ENCODE measurements around the gene PEX7.
"Not testable (repeated sequence)": the region's sequence is repeated elsewhere in the genome, so short reads cannot be mapped to it uniquely, and the experiment has no call there.

PEX7 gene

DNA sequence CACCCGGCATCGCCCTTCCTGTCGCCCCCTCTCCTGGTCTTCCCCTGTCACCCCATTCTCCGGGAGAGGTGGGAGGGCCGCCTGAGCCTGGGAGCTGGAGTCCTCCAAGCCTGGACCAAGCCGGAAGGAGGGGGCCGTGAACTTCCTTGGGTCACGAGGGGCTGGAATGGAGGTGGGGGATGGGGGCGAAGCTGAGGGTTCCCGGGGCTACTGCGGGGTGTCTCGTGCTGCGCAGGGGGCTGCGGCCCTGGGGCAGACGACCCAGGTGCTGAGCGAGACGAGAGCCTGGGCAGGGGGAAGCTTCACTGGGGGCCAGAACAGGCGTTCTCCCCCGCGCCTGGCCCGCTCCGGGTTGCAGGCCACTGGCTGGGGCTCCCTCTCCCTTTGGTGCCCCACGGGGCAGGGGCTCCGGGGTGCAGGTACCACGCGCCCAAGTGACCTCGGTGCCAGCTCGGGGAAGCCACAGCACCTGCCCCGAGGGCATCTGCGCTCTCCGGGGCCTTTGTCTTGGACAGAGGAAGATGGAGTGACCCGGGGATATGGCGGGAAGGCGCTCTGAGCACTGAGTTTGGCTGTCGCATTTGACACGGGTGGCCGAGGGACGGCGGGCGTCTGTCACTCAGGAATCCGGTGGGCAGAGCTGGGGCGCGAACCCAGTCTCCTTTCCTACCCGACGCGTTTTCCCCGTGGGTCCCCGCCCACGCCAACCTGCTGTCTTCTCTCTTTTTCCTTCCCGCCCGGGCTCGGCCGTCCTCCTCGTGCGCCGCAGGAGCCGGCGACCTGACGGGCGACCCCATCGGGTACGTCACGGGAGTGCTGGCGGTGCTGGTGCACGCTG is 100.9 kb downstream of the PEX7 start:
- Mint-ChIP-seq H3K27ac (no peak overlapping the region), H3K9me3 (ENCODE audit: low read depth) (no peaks in the 10 kb centered on the region), H3K4me1 (ENCODE audit: low read depth) (peaks cover 22% of the 10 kb centered on the region), H3K4me3 (peak overlapping the region; percentile 72), H3K27me3 (peaks cover 24% of the 10 kb centered on the region), H3K36me3 (no peaks in the 10 kb centered on the region)

DNA sequence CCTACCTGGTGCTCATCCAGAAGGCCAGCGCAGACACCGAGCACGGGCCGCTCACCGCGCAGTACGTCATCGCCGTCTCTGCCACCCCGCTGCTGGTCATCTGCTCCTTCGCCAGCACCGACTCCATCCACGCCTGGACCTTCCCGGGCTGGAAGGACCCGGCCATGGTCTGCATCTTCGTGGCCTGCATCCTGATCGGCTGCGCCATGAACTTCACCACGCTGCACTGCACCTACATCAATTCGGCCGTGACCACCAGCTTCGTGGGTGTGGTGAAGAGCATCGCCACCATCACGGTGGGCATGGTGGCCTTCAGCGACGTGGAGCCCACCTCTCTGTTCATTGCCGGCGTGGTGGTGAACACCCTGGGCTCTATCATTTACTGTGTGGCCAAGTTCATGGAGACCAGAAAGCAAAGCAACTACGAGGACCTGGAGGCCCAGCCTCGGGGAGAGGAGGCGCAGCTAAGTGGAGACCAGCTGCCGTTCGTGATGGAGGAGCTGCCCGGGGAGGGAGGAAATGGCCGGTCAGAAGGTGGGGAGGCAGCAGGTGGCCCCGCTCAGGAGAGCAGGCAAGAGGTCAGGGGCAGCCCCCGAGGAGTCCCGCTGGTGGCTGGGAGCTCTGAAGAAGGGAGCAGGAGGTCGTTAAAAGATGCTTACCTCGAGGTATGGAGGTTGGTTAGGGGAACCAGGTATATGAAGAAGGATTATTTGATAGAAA is 101.7 kb downstream of the PEX7 start:
- peak overlapping the region; percentile 72 for H3K4me3 Mint-ChIP-seq
- H3K27me3 Mint-ChIP-seq, result peaks cover 24% of the 10 kb centered on the region
- no peaks in the 10 kb centered on the region for H3K36me3 Mint-ChIP-seq
- no peak overlapping the region for H3K27ac Mint-ChIP-seq
- peaks cover 22% of the 10 kb centered on the region for H3K4me1 Mint-ChIP-seq (ENCODE audit: low read depth)
- H3K9me3 Mint-ChIP-seq (ENCODE audit: low read depth), result no peaks in the 10 kb centered on the region

DNA sequence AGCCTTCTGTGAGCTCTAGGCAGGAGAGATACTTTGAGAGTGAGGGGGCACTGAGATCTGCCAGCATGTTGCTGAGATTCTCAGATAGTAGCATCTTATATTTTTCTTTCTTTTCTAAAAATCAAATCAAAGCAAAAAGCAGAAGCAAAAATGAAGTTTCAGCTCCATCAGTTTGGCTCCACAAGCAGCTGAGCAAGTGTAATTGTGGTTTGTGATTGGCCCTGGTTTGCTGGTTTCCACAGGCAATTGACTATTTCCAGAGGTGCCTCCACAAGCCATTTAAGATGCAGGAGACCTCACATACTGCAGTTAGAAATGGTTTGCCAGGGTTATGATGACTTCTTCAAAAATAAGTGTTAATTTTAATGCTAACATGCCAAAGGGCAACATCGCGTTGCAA is 104.0 kb downstream of the PEX7 start:
- Mint-ChIP-seq H3K27me3 (peaks cover 24% of the 10 kb centered on the region), H3K9me3 (ENCODE audit: low read depth) (no peaks in the 10 kb centered on the region), H3K4me3 (no peak overlapping the region), H3K4me1 (ENCODE audit: low read depth) (peaks cover 9% of the 10 kb centered on the region), H3K36me3 (no peaks in the 10 kb centered on the region), H3K27ac (no peak overlapping the region)

DNA sequence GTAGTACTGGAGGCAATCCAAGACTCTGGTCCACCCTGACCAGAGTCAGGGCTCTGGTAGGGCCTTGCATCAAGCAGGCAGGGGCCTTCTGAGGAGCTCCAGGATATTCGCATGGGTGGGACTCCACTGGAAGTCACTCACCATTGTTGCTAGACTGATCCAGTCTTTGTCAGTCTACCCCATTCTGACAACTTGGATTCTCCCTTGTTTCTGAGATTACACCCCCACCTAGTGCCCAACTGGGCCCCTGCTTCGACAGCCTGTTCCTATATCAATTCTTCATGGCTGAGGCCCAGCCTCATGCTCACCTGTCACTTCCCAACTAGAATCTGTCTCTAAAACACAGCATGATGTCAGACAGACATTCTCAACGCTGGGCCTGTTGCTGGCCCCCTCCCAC is 104.9 kb downstream of the PEX7 start:
- peaks cover 9% of the 10 kb centered on the region for H3K4me1 Mint-ChIP-seq (ENCODE audit: low read depth)
- peaks cover 25% of the 10 kb centered on the region for H3K27me3 Mint-ChIP-seq
- H3K9me3 Mint-ChIP-seq (ENCODE audit: low read depth), result no peaks in the 10 kb centered on the region
- no peaks in the 10 kb centered on the region for H3K36me3 Mint-ChIP-seq
- no peak overlapping the region for H3K27ac Mint-ChIP-seq
- H3K4me3 Mint-ChIP-seq, result no peak overlapping the region

DNA sequence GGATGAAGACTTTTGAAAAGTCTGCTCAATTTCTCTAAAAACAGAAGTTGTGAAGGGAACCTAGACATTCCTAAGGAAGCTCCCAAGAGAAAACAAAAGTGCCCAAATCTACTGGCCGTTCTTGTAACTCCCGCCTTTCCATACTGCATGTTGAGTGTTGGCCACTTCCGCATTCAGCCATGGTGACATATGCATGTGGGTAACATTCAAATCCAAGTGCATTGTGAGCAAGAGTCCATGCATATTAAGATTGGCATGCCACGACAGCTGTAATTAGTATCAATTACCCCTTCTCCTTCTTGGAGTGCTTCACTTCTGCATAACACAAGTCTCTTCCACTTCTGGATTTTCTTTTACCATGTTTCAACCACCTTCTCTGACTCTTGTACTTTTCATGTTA is 108.1 kb downstream of the PEX7 start:
- peaks cover 28% of the 10 kb centered on the region for H3K27me3 Mint-ChIP-seq
- no peak overlapping the region for H3K27ac Mint-ChIP-seq
- H3K4me1 Mint-ChIP-seq (ENCODE audit: low read depth), result no peaks in the 10 kb centered on the region

DNA sequence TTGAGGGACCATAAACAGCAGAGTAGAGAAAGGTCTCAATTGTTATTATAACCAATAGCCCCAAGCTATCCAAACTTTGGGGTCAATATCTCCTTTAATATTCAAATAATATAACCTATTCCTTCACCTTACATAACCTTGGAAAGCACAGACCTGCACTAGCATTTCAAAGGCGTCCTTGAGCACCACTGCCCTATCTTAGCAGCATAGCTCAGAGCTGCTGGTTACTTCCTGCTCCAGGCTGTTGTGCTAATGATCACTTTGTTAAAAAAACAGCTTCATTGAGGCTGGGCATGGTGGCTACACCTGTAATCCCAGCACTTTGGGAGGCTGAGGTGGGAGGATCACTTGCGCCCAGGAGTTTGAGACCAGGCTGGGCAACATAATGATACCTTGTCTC is 110.2 kb downstream of the PEX7 start:
- Mint-ChIP-seq H3K9me3 (ENCODE audit: low read depth) (no peaks in the 10 kb centered on the region), H3K4me3 (no peak overlapping the region), H3K4me1 (ENCODE audit: low read depth) (no peaks in the 10 kb centered on the region), H3K36me3 (no peaks in the 10 kb centered on the region), H3K27me3 (peaks cover 25% of the 10 kb centered on the region), H3K27ac (no peak overlapping the region)

More for the DNA sequence above, 108.1 kb downstream of the PEX7 start:
- Mint-ChIP-seq H3K36me3 (no peaks in the 10 kb centered on the region), H3K4me3 (no peak overlapping the region), H3K9me3 (ENCODE audit: low read depth) (no peaks in the 10 kb centered on the region)

DNA sequence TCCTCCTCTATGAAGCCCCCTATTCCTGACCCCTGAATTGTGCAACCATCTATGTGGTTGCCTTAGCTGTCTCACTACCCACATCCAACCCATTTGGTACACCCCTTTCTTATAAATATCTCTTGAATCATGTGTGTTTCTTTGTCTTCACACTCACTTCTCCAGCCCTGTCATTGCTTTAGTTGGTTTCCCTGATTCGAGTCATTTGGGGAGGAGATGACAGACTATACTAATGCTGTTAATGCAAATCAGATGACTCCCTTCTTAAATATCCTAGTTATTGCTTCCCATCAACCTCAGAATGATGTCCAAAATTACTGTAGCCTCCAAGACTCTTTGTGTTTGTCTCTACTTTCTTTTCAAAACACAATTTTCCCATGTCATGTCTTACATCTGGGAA is 122.7 kb downstream of the PEX7 start:
- H3K4me3 Mint-ChIP-seq, result no peak overlapping the region
- H3K36me3 Mint-ChIP-seq, result peaks cover 6% of the 10 kb centered on the region
- H3K9me3 Mint-ChIP-seq (ENCODE audit: low read depth), result peaks cover 7% of the 10 kb centered on the region
- no peaks in the 10 kb centered on the region for H3K4me1 Mint-ChIP-seq (ENCODE audit: low read depth)
- peaks cover 1% of the 10 kb centered on the region for H3K27me3 Mint-ChIP-seq
- no peak overlapping the region for H3K27ac Mint-ChIP-seq

DNA sequence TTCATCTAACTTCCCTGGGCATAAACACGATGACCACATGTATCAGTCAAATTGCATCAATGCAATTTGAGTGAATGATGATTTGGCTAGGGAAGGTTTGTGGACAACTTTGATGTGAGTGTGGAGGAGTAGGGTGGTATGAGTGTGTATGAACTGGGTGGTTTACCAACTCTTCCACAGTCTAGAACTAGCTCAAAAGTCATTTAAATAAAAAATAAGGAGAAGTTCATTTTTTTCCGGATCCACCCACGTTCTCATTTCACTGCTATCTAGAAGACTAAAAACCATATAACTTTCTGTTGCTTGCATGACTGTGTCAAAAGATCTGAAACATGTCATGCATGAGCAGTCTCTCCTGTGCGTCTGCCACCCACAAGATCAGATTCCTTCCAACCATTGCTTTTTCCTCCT is 123.3 kb downstream of the PEX7 start:
- Mint-ChIP-seq H3K4me1 (ENCODE audit: low read depth) (no peaks in the 10 kb centered on the region), H3K4me3 (no peak overlapping the region)

DNA sequence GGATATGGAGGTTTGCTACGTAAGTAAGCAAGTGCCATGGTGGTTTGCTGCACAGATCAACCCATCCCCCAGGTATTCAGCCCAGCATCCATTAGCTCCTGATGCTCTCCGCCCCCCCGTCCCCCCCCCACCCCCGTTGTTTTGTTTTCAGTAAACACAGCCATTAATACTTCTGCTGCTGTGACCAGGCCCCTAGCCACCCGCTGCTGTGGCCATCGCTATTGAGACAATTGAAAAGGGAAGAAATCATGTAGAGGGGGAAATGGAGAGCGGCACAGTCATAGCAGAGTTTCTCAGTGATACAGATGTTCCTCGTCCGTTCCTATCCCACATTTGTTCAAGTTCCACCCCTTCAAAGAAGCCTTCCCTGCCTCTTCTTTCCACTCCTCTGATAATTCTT is 124.6 kb downstream of the PEX7 start:
- H3K4me1 Mint-ChIP-seq (ENCODE audit: low read depth), result no peaks in the 10 kb centered on the region
- H3K4me3 Mint-ChIP-seq, result no peak overlapping the region
- peaks cover 3% of the 10 kb centered on the region for H3K9me3 Mint-ChIP-seq (ENCODE audit: low read depth)
- peaks cover 1% of the 10 kb centered on the region for H3K27me3 Mint-ChIP-seq
- H3K36me3 Mint-ChIP-seq, result peaks cover 6% of the 10 kb centered on the region
- no peak overlapping the region for H3K27ac Mint-ChIP-seq

More for the DNA sequence above, 123.3 kb downstream of the PEX7 start:
- Mint-ChIP-seq H3K27ac (no peak overlapping the region), H3K36me3 (peaks cover 6% of the 10 kb centered on the region), H3K9me3 (ENCODE audit: low read depth) (peaks cover 7% of the 10 kb centered on the region), H3K27me3 (peaks cover 1% of the 10 kb centered on the region)

DNA sequence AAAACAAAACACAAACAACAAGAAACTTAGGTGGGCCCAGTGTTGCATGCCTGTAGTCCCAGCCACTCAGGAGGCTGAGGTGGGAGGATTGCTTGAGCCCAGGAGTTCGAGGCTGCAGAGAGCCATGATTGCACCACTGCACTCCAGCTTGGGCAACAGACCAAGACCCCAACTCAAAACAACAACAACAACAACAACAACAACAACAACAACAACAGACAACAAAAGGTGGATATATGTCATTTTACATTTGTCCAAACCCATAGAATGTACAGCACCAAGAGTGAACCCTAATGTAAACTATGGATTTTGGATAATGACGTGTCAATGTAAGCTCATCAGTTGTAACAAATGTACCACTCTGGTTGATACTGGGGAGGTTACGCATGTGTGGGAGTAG is 127.6 kb downstream of the PEX7 start:
- H3K9me3 Mint-ChIP-seq (ENCODE audit: low read depth); H3K4me3 Mint-ChIP-seq; H3K36me3 Mint-ChIP-seq; H3K4me1 Mint-ChIP-seq (ENCODE audit: low read depth); H3K27ac Mint-ChIP-seq; H3K27me3 Mint-ChIP-seq: not testable (repeated sequence)

DNA sequence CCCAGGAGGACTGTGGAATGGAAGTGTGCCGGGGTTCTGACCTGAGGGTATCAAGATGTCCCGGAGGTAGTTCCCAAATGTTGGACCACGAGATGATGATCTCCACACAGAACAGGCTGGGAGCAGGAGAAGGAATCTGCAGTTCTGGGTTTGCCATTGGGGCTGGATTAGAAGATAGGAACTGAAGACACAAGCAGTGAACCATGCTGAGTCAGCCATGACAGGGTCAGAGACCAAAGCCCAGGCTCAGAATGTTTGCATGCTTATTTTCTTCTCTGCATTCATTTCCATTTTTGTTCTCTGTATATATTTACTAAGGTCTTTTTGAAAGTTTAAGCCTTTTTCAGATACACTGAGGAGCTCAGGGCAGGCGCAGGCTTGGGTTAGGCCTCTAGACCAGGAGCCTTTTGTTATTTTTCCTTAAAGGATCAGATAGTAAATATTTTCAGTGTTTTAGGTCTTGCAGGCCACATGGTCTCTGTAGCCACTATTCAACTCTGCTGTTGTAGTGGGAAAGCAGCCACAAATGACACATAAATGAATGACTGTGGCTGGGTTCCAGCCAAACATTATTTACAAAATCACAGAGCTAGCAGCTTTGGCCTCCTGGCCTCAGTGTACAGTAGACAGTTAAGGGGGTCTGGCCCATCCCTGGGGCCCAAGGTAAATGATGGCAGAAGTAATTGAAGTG is 128.2 kb downstream of the PEX7 start:
- Mint-ChIP-seq H3K27ac (no peak overlapping the region), H3K27me3 (no peaks in the 10 kb centered on the region), H3K4me1 (ENCODE audit: low read depth) (no peaks in the 10 kb centered on the region), H3K9me3 (ENCODE audit: low read depth) (peaks cover 3% of the 10 kb centered on the region), H3K36me3 (peaks cover 6% of the 10 kb centered on the region), H3K4me3 (no peak overlapping the region)

DNA sequence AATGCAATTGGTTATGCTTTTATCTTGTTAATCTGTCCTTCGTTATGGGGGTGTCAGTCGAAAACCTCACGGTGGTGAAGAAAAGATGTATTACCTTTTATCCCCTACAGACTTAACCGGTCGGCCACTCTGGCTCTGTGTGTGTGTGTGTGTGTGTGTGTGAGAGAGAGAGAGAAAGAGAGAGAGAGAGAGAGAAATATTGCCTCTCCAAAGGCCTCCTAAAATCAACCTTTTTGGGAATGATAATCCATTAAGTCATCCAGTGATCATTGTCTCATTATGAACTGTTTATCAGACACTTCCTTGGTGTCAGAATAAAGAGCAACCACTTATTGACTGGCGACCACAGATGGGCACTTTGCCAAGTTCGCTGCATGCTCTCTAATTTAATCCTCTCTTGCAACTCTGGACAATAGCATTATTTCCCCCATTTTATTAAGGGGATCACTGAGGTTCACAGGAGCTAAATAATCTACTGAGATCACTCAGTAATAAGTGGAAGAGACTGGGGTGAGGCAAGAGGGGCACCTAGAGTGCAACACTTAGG is 130.4 kb downstream of the PEX7 start:
- Mint-ChIP-seq H3K27me3 (no peaks in the 10 kb centered on the region), H3K27ac (no peak overlapping the region), H3K4me1 (ENCODE audit: low read depth) (peaks cover 7% of the 10 kb centered on the region), H3K9me3 (ENCODE audit: low read depth) (peaks cover 3% of the 10 kb centered on the region), H3K36me3 (peaks cover 5% of the 10 kb centered on the region), H3K4me3 (no peak overlapping the region)

DNA sequence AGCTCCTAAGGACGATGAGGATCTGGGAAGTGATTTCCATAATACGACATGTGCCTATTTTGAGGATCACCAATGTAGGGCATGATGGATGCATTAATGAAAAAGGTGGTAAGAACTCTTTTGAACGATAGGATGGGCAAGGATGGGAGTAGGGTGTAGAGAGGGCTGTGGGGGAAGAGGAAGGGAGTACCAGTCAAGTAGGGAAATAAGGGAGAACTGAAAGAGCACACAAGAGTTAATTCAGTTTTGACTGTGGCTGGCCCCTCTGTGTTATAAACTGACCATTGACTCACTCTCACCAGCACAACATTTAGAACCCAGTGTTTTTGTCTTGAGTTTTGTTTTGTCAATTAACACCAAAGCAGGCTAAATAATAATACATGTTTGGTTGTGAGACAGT is 132.7 kb downstream of the PEX7 start:
- Mint-ChIP-seq H3K4me1 (ENCODE audit: low read depth) (peaks cover 7% of the 10 kb centered on the region), H3K9me3 (ENCODE audit: low read depth) (no peaks in the 10 kb centered on the region), H3K36me3 (no peaks in the 10 kb centered on the region), H3K4me3 (no peak overlapping the region), H3K27ac (no peak overlapping the region), H3K27me3 (peaks cover 7% of the 10 kb centered on the region)

DNA sequence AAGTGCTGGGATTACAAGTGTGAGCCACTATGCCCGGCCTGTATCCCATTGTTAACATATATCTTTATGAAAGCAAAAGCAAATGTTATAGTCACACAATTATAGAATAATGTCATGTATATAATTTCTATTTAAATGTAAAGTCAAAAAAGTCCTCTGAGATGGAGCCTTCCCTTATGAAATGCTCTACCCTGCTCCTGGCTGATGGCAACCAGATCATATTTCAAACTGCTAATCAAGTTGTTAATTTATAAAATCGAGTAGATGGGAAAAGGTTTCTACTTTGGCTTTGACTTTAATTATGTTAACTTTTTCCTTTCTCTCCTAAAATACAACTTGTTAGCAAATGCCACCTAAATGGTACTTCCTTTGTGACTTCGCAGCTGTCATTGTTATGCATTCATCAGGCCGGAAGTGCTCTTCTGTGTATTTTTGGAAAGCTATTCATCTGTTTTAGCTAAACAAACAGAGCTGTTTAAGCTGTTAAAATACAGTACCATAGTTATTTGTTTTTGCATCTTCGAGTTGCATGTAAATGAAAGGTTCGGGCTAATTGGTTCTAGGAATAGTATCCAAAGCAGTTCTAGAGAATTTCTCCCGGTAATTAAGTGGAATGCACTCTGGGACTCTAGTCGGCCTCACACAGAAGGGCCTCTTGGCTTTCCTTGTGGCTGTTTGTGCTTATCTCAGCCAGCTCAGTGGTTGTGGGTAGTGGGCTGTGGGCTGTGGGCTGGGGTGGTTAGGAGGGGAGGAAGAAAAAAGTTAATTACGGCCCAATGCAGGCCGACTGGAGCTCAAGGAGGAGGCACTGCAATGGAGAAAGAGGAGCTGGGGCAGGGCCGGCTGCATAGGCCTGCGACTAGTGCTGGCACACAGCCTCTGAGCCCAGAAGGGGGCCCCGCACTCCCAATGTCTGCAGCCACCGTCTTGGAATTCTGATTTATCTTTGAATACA is 134.5 kb downstream of the PEX7 start:
- no peaks in the 10 kb centered on the region for H3K36me3 Mint-ChIP-seq
- H3K4me1 Mint-ChIP-seq (ENCODE audit: low read depth), result peaks cover 7% of the 10 kb centered on the region
- H3K9me3 Mint-ChIP-seq (ENCODE audit: low read depth), result no peaks in the 10 kb centered on the region
- H3K4me3 Mint-ChIP-seq, result no peak overlapping the region
- H3K27me3 Mint-ChIP-seq, result peaks cover 7% of the 10 kb centered on the region
- H3K27ac Mint-ChIP-seq, result no peak overlapping the region
